ENCODE measurements around the gene RAB37. TPM values are rescaled to one million over a fixed set of nuclear protein-coding genes. Genes with fewer than 3 reads are reported as not detected.

RAB37 gene
- total RNA-seq, 2 experiments from 2014 or later: 36.7 to 51.7 TPM

DNA sequence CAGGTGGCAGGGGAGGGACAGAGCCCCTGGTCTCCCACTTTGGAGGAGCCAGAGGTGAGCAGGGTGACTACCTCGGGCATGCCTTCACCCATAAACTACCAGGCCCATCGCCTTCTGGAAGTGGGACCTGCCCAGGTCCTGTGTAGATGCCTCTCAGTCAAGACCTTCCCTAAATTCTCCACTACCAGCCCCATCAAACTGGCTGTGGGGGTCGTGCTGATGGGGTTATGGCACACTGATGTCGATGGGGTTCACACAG lies 5.8 kb upstream of the RAB37 start:
- no peaks in the 10 kb centered on the region for H3K9me3 Mint-ChIP-seq (ENCODE audit: low read depth)
- H3K27me3 Mint-ChIP-seq: peaks cover 14% of the 10 kb centered on the region
- ATAC-seq (peak; percentile 1), DNase-seq (no peak)
- CTCF ChIA-PET: interaction anchor here (1.0 to 2.0 kb wide), 2 partner anchors 60 to 73 kb away, joined by 3 to 8 read pairs; no protein-coding TSS in a partner anchor
- H3K36me3 Mint-ChIP-seq: no peaks in the 10 kb centered on the region
- peaks cover 21% of the 10 kb centered on the region for H3K4me1 Mint-ChIP-seq
- no peak overlapping the region for H3K27ac Mint-ChIP-seq
- H3K4me3 Mint-ChIP-seq: no peak overlapping the region

DNA sequence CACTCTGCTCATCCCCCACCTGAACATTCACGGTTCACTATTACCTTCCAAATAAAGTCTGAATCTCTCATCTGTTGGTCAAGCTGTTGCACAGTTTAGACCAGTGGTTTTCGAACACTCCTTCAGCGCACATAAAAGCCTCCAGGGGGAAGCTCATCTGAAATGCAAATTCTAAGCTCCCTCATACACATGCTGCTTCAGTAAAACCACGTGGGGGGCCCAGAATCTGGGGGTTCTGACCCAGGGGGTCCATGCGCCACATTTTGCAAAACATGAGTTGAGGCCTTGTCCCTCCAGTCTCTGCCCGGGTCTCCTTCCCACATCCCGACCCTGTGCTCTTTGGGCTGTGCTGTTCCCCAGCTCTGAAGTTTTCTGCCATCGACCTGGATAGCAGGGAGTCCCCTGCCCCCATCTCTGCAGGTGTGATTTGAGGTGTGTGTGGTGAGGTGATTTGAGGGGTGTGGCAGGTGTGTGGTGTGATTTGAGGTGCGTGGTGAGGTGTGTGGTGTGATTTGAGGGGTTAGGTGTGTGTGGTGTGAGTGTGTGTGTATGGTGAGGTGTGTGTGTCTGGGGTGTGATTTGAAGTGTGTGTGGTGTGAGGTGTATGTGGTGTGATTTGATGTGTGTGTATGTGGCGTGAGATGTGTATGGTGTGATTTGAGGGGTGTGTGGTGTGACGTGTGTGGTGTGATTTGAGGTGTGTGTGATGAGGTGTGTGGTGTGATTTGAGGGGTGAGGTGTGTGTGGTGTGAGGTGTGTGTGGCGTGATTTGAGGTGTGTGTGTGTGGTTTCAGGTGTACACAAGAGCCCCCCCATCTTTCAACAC lies 4.8 kb upstream of the RAB37 start:
- peaks cover 17% of the 10 kb centered on the region for H3K27me3 Mint-ChIP-seq
- H3K9me3 Mint-ChIP-seq (ENCODE audit: low read depth): no peaks in the 10 kb centered on the region
- no peak for DNase-seq
- H3K27ac Mint-ChIP-seq: no peak overlapping the region
- no peak for ATAC-seq
- H3K4me1 Mint-ChIP-seq: peaks cover 24% of the 10 kb centered on the region
- no peaks in the 10 kb centered on the region for H3K36me3 Mint-ChIP-seq
- no peak overlapping the region for H3K4me3 Mint-ChIP-seq
- CTCF ChIA-PET: interaction anchor here (1.6 kb wide), 1 partner anchor 75 kb away, joined by 7 read pairs; no protein-coding TSS in a partner anchor

DNA sequence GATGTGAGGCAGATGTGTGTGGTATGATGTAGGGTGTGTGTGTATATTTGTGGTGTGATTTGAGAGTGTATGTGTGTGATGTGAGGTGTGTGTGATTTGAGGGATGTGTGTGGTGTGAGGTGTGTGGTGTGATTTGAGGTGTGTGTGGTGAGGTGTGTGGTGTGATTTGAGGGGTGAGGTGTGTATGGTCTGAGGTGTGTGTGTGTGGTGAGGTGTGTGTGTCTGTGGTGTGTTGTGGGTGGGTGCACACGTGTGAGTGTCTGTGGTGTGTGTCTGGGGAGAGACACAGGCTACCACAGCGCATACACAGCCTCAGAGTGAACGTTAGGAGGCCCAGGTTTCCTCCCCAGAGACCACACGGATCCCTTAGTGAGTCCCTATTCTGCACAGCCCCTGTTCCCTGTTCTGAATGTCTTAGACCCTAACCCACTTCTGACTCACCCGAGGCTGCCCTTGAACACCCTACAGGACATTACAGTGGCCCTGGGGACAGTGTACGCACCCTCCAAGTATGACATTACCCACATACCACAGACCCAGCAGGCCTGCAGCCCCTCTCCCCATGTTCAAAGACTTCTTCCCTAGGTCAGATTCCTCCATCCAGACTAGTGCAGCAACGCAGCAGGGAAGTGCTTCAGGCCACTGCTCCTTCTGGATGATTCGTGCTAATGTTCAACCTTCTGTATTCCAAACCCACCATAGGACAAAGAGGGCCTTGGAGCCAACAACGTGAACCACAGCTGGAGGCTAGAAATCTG lies 3.5 kb upstream of the RAB37 start:
- H3K9me3 Mint-ChIP-seq (ENCODE audit: low read depth): no peaks in the 10 kb centered on the region
- DNase-seq (no peak), ATAC-seq (no peak)
- CTCF ChIA-PET: interaction anchor here (0.6 to 1.5 kb wide), 2 partner anchors 12 to 14 kb away, joined by 3 read pairs; no protein-coding TSS in a partner anchor
- H3K36me3 Mint-ChIP-seq: no peaks in the 10 kb centered on the region
- no peak overlapping the region for H3K4me3 Mint-ChIP-seq
- peaks cover 34% of the 10 kb centered on the region for H3K4me1 Mint-ChIP-seq
- peaks cover 17% of the 10 kb centered on the region for H3K27me3 Mint-ChIP-seq
- no peak overlapping the region for H3K27ac Mint-ChIP-seq

DNA sequence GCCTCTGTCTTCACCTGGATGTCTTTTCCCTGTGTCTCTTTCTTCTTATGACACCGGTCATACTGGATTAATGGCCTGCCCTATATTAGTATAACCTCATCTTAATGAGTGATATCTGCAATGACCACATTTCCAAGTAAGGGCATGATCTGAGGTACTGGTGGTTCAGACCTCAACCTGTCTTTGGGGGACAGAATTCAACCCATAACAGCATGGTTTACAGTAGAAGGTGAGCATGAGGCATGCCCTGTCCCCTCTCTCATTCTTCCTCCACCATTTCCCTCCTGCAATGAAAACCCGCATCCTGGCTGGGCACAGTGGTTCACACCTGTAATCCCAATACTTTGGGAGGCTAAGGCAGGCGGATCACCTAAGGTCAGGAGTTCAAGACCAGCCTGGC lies 2.8 kb upstream of the RAB37 start:
- no peak for DNase-seq
- CTCF ChIA-PET: interaction anchor here (1.5 to 6.0 kb wide), 2 partner anchors 11 to 78 kb away, joined by 3 to 262 read pairs; no protein-coding TSS in a partner anchor
- Mint-ChIP-seq H3K9me3 (ENCODE audit: low read depth) (no peaks in the 10 kb centered on the region), H3K27me3 (peaks cover 17% of the 10 kb centered on the region), H3K4me1 (peaks cover 41% of the 10 kb centered on the region), H3K36me3 (peaks cover 3% of the 10 kb centered on the region), H3K4me3 (no peak overlapping the region), H3K27ac (no peak overlapping the region)
- no peak for ATAC-seq

DNA sequence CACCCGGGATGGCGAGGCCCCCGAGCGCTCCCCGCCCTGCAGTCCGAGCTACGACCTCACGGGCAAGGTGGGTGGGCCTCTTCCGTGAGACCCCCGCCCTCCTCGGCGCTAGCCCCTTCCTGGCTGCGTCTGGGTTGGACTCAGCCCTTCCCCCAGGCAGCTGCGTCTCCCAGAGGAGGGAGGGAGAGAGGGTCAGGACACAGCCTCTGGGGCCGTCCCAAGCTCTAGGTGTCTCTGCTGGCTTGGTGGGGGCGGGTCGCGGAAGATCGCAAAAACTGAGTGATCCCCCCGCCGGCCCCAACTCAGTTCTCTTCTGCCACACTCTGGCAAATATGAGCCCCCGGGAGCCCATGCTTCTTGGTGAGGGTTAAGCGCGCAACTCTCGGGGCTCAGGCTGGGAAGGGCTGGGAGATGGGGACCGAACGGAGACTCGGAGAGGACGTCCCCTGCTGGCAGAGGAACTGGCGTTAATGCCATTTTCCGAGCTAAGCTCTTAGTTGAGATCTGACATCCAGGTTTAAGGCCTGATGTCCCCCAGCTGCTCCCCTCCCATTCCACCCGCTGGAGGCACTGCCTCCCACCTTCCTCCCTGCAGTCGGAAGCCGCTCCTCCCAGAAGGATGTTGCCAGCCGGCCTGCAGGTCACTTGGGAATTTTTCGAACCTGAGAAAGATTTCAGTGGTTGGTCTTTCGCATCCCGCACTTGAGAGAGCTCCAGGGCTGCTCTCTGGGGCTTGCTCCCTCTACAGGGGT lies 419 bp downstream of the RAB37 start:
- CTCF ChIA-PET: interaction anchor here (0.8 to 6.0 kb wide), 28 partner anchors 8 to 600 kb away, joined by 3 to 262 read pairs (median 6); partner anchors contain the start of genes CD300H, FDXR and NAT9
- ATAC-seq (peak; percentile 18), DNase-seq (peak; percentile 69)
- Mint-ChIP-seq H3K27ac (peak overlapping the region; percentile 91), H3K27me3 (peaks cover 17% of the 10 kb centered on the region), H3K4me1 (peaks cover 54% of the 10 kb centered on the region), H3K36me3 (peaks cover 3% of the 10 kb centered on the region), H3K4me3 (peak overlapping the region; percentile 87), H3K9me3 (ENCODE audit: low read depth) (no peaks in the 10 kb centered on the region)

DNA sequence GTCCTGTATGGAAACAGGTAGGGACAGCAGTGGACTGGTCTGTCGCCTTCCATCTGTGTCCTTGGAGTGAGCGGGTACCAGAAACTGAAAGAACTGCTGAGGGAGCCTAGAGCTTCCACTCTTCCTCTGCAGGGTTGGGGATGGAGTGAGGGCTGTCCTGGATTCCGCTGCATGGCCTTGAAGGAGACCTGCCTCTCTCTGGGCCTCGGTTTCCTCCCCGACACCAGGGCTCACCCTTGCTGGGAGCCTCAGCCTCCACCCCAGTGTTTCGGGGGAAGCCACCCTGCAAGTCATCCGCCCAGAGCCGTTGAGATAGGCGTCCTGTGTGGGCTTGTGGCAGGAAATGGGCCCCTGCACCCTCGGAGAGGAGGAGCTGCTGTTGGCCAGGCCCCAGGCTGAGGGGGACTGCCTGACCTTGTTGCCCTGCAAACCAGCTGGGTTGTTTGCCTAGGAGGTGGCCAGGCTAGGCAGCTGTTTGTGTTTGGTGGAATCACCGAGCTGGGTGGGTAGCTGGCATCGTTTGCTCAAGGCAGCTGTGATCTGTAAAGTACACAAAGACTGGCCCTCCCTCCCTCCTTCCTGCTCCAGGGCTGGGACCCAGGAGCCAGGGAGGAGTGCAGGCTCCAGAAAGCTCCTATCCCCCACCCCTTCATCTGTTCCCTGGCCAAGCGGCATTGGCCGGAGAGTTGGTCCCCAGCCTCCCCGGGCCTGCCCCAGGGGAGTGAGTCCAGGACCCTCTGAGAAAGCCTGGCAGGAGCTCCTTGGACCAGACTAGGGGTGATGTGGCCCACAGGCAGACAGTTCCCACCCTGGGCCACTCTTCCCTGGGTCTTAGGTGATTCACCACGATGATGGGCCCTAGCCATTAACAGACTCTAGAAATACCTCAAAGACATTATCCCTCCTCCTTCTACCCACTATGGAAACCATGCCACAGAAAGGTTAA lies 1.3 kb downstream of the RAB37 start:
- Mint-ChIP-seq H3K9me3 (ENCODE audit: low read depth) (no peaks in the 10 kb centered on the region), H3K27ac (peak overlapping the region; percentile 91), H3K4me1 (peaks cover 63% of the 10 kb centered on the region), H3K27me3 (peaks cover 17% of the 10 kb centered on the region), H3K36me3 (peaks cover 8% of the 10 kb centered on the region), H3K4me3 (peak overlapping the region; percentile 87)
- CTCF ChIA-PET: interaction anchor here (0.8 to 6.0 kb wide), 24 partner anchors 8 to 599 kb away, joined by 3 to 262 read pairs (median 6); partner anchors contain the start of genes CD300H, FDXR and NAT9
- peak; percentile 70 for ATAC-seq
- DNase-seq: peak; percentile 96

DNA sequence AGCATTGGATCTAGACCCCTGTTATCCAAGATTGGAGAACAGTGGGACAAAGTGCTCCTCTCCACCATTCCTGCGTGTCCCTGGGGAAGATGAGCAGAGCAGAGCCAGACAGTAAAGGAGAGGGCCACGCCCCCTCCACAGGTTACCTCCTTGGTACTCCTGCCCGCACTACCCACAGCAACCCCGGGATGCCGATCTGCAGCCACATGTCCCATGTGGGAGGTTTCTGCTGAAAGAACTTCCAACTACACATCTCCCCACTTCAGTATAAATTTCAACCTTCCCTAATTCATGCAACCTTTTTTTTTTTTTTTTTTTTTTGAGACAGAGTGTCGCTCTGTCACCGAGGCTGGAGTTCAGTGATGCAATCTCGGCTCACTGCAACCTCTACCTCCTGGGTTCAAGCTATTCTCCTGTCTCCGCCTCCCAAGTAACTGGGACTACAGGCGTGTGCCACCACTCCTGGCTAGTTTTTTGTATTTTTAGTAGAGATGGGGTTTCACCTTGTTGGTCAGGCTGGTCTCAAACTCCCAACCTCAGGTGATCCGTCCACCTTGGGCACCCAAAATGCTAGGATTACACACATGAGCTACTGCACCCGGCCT lies 2.3 kb downstream of the RAB37 start:
- Mint-ChIP-seq H3K4me1 (peaks cover 73% of the 10 kb centered on the region), H3K4me3 (peak overlapping the region; percentile 87), H3K9me3 (ENCODE audit: low read depth) (no peaks in the 10 kb centered on the region), H3K27me3 (peaks cover 17% of the 10 kb centered on the region), H3K27ac (peak overlapping the region; percentile 91), H3K36me3 (peaks cover 18% of the 10 kb centered on the region)
- ATAC-seq: no peak
- no peak for DNase-seq
- CTCF ChIA-PET: interaction anchor here (0.9 to 6.0 kb wide), 11 partner anchors 7 to 371 kb away, joined by 3 to 262 read pairs (median 16); partner anchors contain the start of gene NAT9

DNA sequence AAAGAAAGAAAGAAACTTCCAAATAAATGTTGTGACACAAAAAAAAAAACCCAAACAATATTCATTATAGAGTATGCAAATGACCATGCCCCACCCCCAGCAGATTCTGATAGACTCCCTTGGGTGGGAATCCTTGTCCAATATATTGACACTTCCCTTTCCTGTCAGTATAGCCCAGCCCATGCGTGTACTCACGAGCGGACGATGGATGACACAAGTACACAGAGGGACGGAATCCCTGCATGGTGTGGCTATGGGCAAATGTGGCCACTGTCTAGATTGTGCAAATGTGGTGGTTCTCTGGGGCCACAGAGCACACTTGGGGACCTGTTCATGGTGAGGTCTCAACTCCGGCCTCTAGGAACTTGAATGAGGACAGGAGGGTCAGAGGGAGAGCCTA lies 3.1 kb downstream of the RAB37 start:
- ATAC-seq (no peak), DNase-seq (no peak)
- CTCF ChIA-PET: interaction anchor here (1.2 to 6.0 kb wide), 4 partner anchors 40 to 221 kb away, joined by 3 to 262 read pairs (median 48); partner anchors contain the start of gene NAT9
- Mint-ChIP-seq H3K27ac (peak overlapping the region; percentile 91), H3K4me1 (peaks cover 79% of the 10 kb centered on the region), H3K9me3 (ENCODE audit: low read depth) (no peaks in the 10 kb centered on the region), H3K4me3 (peak overlapping the region; percentile 8), H3K36me3 (peaks cover 20% of the 10 kb centered on the region), H3K27me3 (peaks cover 9% of the 10 kb centered on the region)

DNA sequence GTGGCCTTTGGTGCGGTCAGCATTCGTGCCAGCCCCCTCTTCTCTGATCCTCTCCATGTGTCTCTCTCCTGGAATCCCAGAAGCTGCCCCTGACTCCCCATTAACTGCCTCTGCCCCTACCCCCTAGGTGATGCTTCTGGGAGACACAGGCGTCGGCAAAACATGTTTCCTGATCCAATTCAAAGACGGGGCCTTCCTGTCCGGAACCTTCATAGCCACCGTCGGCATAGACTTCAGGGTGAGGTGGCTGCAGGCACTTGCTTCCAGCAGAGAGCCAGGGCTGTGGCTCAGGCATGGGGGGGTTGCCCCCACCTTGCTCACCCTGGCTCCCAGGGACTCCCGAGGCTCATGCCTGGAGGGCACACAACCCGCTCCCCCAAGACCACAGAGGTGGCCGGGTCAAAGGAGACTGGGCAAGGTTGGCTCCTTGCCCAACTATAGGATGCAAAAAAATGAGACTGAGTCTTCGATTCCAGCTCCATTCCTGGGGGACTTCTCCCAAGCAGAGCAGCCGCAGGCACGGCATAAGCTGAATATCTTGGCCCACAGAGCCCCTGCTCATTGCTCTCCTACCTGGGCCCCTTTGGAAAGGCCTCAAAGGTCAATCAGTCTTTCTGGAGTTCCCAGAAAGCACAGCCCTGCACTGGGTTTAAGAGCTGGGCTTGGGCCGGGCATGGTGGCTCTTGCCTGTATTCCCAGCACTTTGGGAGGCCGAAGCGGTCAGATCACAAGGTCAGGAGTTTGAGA lies 3.8 kb downstream of the RAB37 start:
- ATAC-seq (no peak), DNase-seq (no peak)
- H3K4me3 Mint-ChIP-seq: no peak overlapping the region
- peak overlapping the region; percentile 91 for H3K27ac Mint-ChIP-seq
- H3K4me1 Mint-ChIP-seq: peaks cover 81% of the 10 kb centered on the region
- CTCF ChIA-PET: interaction anchor here (0.6 to 3.0 kb wide), 9 partner anchors 10 to 1083 kb away, joined by 3 to 34 read pairs (median 14); partner anchors contain the start of gene NAT9
- H3K36me3 Mint-ChIP-seq: peaks cover 20% of the 10 kb centered on the region
- H3K27me3 Mint-ChIP-seq: peaks cover 6% of the 10 kb centered on the region
- no peaks in the 10 kb centered on the region for H3K9me3 Mint-ChIP-seq (ENCODE audit: low read depth)

DNA sequence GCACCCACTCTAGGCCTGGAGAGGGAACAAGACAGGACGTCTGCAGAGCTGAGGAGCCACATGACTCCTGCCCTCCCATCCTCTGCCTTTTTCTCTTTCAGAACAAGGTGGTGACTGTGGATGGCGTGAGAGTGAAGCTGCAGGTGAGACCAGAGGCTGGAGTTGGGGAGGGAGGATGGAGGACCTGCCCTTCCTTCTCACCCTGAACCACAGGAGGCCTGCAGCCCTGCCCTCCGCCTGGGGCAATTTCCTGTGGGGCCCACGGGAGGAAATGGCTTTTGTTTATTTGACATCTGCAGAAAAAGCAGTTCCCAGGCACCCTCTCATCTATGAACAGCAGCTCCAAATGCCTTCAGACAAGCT lies 5.1 kb downstream of the RAB37 start:
- peaks cover 84% of the 10 kb centered on the region for H3K4me1 Mint-ChIP-seq
- peaks cover 20% of the 10 kb centered on the region for H3K36me3 Mint-ChIP-seq
- CTCF ChIA-PET: interaction anchor here (0.8 to 3.0 kb wide), 17 partner anchors 9 to 132 kb away, joined by 3 to 34 read pairs (median 8); partner anchors contain the start of genes FDXR and NAT9
- peak overlapping the region; percentile 91 for H3K27ac Mint-ChIP-seq
- no peaks in the 10 kb centered on the region for H3K9me3 Mint-ChIP-seq (ENCODE audit: low read depth)
- ATAC-seq (peak; percentile 30), DNase-seq (peak; percentile 88)
- H3K4me3 Mint-ChIP-seq: peak overlapping the region; percentile 43
- no peaks in the 10 kb centered on the region for H3K27me3 Mint-ChIP-seq

DNA sequence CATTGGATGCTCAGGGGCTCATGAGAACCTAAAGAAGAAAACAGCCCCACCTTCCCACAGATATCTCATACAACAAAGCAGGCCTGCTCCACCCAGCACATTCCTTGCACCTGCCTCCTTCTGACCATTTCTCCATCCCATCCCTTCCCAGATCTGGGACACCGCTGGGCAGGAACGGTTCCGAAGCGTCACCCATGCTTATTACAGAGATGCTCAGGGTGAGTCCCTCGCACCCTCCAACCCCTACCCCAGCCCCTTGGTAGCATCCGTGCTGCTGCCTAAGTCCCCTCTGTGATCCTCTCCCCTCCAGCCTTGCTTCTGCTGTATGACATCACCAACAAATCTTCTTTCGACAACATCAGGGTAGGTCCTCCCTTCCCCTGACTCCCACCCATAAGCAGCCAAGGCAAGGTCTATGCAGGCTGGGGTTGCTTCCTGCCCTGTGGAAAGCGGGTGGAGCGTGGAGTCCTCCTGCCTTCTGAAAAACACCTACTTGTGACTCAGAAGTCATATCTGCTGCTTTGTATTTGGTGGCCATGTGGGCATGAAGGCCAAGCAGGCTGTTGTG lies 6.0 kb downstream of the RAB37 start:
- CTCF ChIA-PET: interaction anchor here (0.9 to 3.0 kb wide), 13 partner anchors 8 to 131 kb away, joined by 3 to 34 read pairs (median 10); partner anchors contain the start of genes FDXR and NAT9
- DNase-seq (no peak), ATAC-seq (no peak)
- Mint-ChIP-seq H3K27me3 (no peaks in the 10 kb centered on the region), H3K4me3 (peak overlapping the region; percentile 43), H3K4me1 (peaks cover 88% of the 10 kb centered on the region), H3K9me3 (ENCODE audit: low read depth) (no peaks in the 10 kb centered on the region), H3K36me3 (peaks cover 20% of the 10 kb centered on the region), H3K27ac (peak overlapping the region; percentile 91)
